ENCODE data around the gene DNAJC9. TPM values are rescaled to one million over a fixed set of nuclear protein-coding genes. Genes with fewer than 3 reads are reported as not detected.

Gene DNAJC9
- total RNA-seq, 2 donors from 2014 or later: 13.9 to 17.8 TPM

GRCh38 chr10:73247509-73248258 lies 629 bp upstream of the DNAJC9 start:
- TF ChIP-seq CTCF (IDR thresholded peaks at IDR 0.05): no peak
- no peaks in the 10 kb centered on the region for H3K36me3 ChIP-seq
- DNase-seq (ENCODE audit: low spot score): no peak
- peak overlapping the region; percentile 73 to 74 for H3K27ac ChIP-seq
- H3K4me1 ChIP-seq (ENCODE audit: control insufficient read depth in 1 of 2, low read depth in 2 of 2): peaks cover 16 to 36% of the 10 kb centered on the region in 2 donors
- no peak for ATAC-seq (ENCODE audit: insufficient number of reproducible peaks, low FRiP score, low read depth)
- no peaks in the 10 kb centered on the region for H3K27me3 ChIP-seq (replicated peaks; ENCODE audit: insufficient read depth)
- H3K9me3 ChIP-seq: no peaks in the 10 kb centered on the region
- peak overlapping the region; percentile 80 for H3K4me3 ChIP-seq

- DNase-seq (ENCODE audit: low spot score) (no peak), ATAC-seq (ENCODE audit: insufficient number of reproducible peaks, low FRiP score, low read depth) (no peak)
- peak overlapping the region; percentile 80 for H3K4me3 ChIP-seq
- no peaks in the 10 kb centered on the region for H3K27me3 ChIP-seq (replicated peaks; ENCODE audit: insufficient read depth)
- peak overlapping the region; percentile 37 to 73 for H3K27ac ChIP-seq
- H3K4me1 ChIP-seq (ENCODE audit: control insufficient read depth in 1 of 2, low read depth in 2 of 2): peaks cover 10 to 29% of the 10 kb centered on the region in 2 donors
- TF ChIP-seq CTCF (IDR thresholded peaks at IDR 0.05): no peak
- no peaks in the 10 kb centered on the region for H3K9me3 ChIP-seq
- peaks cover 5% of the 10 kb centered on the region for H3K36me3 ChIP-seq
Measured at GRCh38 chr10:73246322-73246645, 771 bp downstream of the DNAJC9 start.

GRCh38 chr10:73244866-73245477 lies 2.1 kb downstream of the DNAJC9 start:
- H3K9me3 ChIP-seq: no peaks in the 10 kb centered on the region
- H3K4me1 ChIP-seq (ENCODE audit: control insufficient read depth in 1 of 2, low read depth in 2 of 2): peaks cover 7 to 24% of the 10 kb centered on the region in 2 donors
- no peak for TF ChIP-seq CTCF (IDR thresholded peaks at IDR 0.05)
- no peak for DNase-seq (ENCODE audit: low spot score)
- peaks cover 11% of the 10 kb centered on the region for H3K36me3 ChIP-seq
- no peak overlapping the region for H3K4me3 ChIP-seq
- ATAC-seq (ENCODE audit: insufficient number of reproducible peaks, low FRiP score, low read depth): no peak
- no peaks in the 10 kb centered on the region for H3K27me3 ChIP-seq (replicated peaks; ENCODE audit: insufficient read depth)
- H3K27ac ChIP-seq: no peak overlapping the region

GRCh38 chr10:73239908-73240307 lies 7.1 kb downstream of the DNAJC9 start:
- ATAC-seq (ENCODE audit: insufficient number of reproducible peaks, low FRiP score, low read depth): no peak
- peaks cover 0 to 2% of the 10 kb centered on the region in 2 donors for H3K4me1 ChIP-seq (ENCODE audit: control insufficient read depth in 1 of 2, low read depth in 2 of 2)
- peaks cover 17% of the 10 kb centered on the region for H3K36me3 ChIP-seq

More at GRCh38 chr10:73239908-73240307, 7.1 kb downstream of the DNAJC9 start:
- no peak overlapping the region for H3K27ac ChIP-seq
- no peak for DNase-seq (ENCODE audit: low spot score)
- H3K9me3 ChIP-seq: no peaks in the 10 kb centered on the region
- H3K4me3 ChIP-seq: no peak overlapping the region
- no peak for TF ChIP-seq CTCF (IDR thresholded peaks at IDR 0.05)
- no peaks in the 10 kb centered on the region for H3K27me3 ChIP-seq (replicated peaks; ENCODE audit: insufficient read depth)
